Muscle of arm (tissue), 12 donors: ENCODE results near the gene TAF15. TPM values are rescaled to one million over a fixed set of nuclear protein-coding genes. Genes with fewer than 3 reads are reported as not detected.
A peak's percentile ranks its signal among the peaks of the same experiment; 100 is the strongest.

Experiments
- DNase-seq: peaks from one replicate; pipeline ENCODE4 v3.0.0-alpha.2; 2013
- polyA plus RNA-seq, 12 donors: library from polyadenylated mRNA; unstranded; fragments of 120-200 nt; gene quantifications; one replicate each; pipeline ENCODE4 v1.2.1, GENCODE V29; 2013; ENCODE audit not compliant: insufficient read length in 12 of 12

The TAF15 gene
- polyA plus RNA-seq, 12 donors, result 96.4 to 211 (median 120) TPM; not detected in 1

DNA sequence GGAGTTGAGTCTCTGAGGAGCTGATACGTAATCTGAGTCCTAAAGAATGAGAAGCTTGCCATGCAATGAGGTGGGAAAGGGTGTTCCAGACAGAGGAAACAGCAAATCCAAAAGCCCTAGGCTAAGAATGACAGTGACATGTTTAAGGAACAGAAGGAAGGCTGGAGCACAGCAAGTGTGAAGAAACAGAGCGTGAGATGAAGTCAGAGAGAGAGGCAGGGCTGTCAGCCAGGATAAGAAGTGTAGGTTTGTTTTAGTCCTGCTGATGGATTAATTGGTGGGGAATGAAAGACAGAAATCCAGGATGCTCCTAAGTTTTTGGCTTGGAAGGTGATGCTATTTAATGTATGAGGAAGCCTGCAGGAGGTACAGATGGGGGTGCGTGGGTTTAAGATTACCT is 28.3 kb upstream of the TAF15 start:
- no peak for DNase-seq

DNA sequence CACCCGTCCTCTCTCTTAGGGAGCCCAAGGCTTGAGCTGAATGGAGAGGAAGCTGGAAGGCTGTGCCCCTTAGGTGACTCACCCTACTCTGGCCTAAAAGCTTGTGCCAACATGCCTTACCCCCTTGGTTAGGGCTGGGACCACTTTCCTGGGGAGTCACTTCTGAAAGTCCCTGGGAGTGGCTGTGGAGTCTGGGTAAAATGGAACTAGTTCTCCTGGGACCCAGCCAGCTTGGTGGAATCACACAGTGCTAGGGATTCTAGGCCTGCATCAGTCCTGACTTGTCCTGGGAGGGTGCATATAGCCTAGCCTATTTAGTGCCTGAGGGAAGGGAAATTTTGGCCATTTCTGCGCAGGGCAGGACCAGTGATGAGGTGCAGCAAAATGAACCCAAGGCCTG is 24.4 kb upstream of the TAF15 start:
- DNase-seq, result no peak

DNA sequence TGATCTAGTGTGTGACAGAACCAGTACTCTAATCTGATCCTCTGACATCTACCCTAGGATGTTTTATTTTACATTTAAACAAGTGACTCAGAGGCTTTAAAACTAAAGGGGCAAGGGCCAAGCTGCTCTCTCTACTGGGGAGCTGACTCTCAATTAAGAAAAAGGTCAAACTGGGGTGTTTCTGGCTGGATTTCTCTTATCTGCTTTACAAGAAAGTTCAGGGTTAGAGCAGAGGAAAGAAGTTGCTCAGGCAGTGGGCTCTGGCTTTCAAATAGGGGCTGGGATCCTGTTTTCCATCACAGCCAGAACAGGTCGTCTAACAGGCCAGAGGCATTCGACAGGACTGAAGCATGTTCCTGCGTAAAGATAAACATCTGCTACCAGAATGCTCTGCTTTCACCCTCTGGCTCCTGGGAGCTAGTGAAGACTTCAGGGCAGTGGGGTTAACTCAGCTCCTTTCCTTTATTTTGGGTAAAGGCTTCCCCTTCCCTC is 22.3 kb upstream of the TAF15 start:
- no peak for DNase-seq

DNA sequence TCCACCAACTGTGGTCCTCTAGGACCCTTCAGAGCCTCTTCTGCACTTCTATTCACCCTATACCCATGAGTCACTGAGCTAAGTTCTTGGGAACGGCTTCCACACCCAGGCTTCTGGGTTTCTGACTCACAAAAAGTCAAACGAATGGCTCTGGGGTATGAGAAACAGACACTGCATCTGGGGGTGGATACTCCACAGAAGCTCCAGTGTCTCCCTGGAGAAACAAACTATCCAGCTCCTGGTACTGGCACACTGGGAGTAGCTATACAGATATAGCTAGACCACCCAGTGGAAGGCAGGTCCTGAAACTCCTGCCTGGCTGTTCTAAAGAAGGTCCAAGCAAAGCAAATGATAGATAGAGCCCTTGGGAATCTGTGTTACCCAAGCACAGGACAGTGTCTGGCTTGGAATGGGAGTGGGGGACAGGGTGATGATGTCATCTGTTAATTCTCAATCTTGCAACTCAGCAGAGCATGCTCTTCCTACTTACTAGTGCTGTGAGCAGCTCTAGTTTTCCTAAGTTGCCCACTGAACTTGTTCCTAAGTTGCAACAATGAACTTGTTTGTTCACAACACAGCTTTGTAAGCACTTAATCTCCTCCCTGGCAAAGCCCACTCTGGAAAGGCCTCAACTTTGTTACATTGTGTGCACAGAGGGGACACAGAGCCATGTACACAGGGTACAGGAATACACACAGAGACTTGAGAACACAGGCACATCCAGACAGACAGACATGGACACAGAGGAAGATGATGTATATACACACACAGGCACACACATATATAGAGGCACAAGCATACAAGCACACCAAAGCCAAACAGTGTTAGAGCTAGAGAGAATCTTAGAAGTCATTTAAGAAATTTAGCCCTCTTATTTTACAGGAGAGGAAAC is 20.6 kb upstream of the TAF15 start:
- DNase-seq, result no peak

DNA sequence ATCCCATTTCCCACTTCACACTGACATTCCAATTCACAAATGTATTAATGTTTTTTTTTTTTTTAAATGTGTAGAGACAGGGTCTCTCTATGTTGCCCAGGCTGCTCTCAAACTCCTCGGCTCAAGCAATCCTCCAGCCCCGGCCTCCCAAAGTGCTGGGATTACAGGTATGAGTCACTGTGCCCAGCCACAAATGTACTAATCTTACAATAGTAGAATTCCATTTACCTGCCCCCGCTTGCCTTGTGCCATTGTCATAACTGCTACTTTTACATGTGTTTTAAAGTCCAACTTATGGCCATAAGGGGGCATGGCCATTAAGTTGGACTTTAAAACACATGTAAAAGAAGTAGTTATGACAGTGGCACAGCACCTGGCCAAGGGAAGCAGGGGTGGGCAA is 18.4 kb upstream of the TAF15 start:
- DNase-seq, result no peak

DNA sequence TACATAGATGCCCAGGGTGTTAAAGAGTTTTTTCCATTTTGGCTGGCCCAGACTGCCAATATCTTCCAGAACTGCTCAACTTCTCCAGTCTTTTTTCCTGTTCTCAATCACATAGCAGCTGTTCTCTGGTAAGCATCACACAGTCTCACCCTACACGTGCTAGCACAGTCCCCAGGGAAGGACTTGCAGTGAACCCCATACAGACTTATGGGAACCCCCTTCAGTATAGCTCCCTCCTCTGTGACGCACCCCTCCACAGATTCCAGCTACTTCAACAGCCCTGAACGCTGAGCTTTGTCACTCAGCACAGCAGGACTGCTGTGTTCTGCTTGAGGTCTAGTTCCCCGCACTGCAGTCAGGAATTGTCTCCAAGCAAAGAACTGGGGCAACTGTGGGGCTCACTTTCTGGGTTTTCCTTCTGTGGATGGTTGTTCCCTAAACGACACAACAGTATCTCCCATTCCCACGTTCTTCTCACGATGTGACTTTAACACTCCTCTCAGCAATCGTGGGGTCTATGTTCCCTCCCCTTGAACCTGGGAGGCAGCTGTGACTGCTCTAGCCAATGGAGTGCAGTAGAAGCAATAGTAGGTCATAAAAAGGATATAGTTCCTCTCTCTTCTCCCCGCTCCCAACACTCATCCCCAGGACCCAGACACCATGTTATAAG is 17.5 kb upstream of the TAF15 start:
- DNase-seq, result no peak

DNA sequence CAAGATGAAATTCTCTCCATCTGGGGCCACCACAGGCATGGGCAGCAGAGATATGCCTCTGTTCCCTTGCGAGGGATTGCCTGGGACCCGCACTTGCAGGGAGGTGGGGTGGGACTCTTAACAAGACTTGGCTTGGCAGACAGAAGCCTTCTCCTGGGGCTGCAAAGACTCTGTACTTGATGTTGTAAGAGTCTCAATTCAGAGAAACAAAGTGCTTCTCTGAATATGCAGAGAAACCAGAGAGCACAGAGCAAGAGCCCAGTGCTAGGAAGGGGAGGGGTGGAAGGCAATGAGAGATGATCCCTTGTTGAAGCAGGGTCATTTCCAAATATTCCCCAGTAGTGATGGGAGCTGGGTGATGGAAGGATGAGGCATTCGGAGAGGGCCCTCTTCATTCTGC is 16.0 kb upstream of the TAF15 start:
- no peak for DNase-seq

DNA sequence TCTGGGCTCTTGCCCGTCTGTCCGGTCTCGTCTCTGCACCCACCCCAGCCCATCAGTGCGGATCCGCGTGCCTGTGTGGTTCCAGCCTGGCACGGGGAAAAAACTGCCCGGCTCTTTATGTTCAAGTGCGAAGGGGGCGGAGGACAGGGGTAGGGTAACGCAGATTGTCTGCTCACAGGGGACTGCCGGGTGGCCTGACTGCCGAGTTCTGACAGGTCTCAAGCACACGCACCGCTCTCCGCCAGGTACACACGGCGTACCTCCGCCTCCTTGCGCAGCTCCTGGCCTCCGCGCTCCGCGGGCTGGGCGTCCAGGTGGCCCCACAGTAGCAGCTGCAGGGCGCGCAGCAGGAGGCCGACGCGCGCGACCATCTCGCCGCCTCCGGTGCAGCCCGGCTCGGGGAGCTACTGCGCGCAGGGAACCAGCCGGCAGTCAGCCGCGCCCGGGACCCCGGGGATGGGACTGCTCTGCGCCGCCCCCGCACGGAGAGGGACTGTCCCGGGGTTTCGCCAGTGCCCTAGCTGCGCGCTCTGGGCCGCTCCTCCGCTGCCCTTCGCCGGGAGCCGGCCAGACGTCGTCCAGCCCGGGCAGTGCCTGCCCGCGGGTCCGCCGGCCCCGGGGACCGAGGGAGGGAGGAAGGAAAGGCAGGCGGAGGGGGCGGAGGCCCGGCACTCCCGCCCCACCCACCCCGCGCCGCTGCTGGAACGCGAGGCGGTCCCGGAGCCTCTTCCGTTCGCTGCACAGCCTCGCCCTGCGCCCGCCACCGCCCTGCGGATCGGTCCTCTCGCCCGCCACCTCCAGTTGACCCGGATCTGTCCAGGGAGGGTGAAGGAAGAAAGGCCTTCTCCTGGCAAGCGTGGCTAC is 14.0 kb upstream of the TAF15 start, which contains the start of gene MMP28:
Gene MMP28, minus strand, starts transcription at position 635 of the 864 bp plus-strand sequence. Its CDS starts 264 bp downstream, at position 371.
- no peak for DNase-seq

DNA sequence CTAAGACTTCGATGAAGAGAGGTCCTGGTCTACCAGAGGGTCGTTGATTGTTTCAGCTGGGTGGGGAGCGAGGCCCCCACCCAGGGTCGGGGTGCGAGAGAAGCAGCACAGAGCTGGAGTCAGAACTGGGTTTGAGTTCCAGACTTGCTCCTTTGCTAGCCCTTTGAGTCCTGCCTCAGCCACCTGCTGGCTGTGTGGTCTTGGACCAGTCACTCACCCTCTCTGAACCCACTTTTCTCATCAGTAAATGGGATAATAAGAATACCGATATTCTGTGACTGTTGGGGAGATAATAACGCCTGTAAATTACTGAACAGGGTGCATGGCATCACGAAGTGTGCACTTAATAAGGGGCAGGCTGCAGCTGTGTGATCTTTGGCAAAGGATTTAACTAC is 13.4 kb upstream of the TAF15 start:
- DNase-seq, result no peak

DNA sequence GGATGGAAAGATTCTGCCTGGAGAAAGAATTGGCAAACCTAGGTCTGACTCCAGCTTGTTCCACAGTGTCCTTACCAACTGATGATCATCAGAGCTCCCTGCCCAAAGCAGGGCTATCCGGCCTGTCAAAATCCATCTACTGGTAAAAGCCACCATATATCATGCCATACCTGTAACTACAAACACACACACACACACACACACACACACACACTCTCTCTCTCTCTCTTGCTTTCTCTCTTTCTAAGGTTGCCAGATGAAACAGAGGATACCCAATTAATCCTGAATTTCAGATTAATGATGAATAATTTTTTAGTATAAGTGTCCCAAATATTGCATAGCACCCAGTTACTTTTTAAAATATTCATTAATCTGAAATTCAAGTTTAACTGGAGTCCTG is 12.3 kb upstream of the TAF15 start:
- DNase-seq, result no peak

DNA sequence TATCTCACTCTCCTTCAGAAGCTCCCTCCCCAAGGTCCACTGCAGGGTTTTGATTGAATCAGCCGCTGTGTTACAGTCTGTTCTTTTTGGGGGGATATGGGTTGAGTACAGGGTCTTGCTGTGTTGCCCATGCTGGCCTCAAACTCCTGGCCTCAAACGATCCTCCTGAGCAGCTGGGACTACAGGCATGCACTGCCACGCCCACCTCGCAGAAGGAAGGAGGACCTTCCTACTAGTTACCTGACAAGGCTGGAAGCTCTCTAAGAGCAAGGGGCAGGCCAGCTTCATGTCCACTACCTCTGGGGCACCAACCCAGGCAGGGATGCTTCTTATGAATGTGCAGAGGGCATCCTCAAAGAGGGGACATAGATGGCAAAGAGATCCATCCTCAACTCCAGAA is 11.9 kb upstream of the TAF15 start:
- DNase-seq, result no peak

DNA sequence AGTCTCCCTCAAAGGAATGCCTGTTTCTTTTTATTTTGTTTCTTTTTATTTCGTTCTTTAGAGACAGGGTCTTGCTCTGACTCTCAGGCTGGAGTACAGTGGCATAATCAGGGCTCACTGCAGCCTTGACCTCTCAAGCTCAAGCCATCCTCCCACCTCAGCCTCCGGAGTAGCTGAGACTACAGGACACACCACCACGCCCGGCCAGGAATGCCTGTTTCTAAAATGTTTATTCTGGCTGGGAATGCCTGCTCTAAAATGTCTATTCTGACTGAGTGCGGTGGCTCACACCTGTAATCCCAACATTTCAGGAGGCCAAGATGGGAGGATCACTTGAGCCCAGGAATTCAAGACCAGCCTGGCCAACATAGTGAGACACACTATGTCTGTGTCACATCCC is 11.4 kb upstream of the TAF15 start:
- DNase-seq, result no peak

DNA sequence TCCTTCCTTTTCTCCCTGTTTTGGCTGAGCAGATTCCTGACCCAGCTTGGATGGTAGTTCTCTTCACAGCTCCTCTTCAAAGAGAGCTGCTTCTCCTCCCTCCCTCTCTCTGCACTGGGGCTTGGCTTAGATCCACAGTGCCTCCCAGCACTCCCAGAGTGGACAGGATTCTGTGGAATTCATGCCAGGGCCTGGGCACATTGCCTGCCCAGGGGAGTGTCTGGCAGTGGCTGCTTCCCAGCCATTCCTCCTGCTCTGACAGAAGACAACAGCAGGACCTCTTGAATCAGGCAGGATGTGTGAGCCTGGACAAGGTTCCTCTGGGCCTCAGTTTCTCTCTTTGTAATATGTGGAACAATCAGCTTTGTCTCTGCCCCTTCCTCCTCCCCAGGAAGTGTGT is 9.3 kb upstream of the TAF15 start:
- DNase-seq, result peak; percentile 56

DNA sequence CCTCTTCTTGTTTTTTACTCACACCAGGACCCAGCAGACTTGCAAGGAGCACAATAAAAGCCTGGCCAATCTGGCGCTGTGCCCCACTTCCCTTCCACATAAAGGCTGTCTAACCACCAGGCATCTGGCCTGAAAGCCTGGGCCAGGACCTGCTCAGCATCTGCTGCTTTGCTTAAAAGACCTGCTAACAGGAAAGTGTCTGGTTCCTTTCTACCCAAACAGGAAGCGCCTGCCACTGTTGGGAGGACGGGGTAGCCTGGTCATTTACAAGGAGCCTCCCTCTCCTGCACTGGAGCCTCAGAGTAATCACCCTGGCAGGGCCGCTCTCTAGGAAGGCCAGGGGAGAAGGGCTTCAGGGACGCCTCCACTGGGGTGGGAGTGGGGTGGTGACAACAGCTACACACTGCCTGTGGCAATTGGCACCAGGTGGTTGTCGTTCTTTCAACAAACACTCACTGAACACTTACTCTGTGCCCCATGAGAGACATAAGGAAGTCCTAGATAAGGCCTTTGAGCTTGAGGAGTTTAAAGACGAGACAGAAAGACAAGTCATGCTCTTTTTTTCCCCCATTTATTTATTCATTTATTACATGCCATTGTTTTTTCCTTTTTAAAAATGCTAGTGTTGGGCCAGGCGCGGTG is 7.6 kb upstream of the TAF15 start:
- peak; percentile 53 for DNase-seq

DNA sequence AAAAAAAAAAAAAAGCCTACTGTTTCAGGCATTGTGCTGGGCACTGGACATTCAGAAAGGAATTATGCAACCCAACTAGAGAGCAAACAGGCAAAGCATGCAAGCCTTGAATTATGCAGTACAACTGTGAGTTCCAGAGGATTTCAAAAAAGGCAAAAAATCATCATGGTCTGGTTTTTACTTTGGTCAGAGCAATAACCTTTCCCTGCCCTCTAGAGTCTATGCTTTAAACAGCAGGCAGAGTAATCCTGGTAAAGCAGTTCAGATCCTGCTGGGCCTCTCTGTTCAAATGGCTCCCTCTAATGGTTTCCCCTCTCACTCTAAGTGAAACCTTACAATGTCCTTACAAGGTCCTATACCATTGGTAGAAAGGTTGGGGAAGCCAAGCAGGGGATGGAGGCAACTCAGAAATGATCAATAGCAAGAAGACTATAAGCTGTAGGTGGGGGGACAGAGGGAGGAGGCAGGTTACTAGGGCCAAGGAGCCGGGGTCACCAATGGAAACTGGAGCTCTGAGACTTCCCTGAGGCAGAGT is 4.6 kb upstream of the TAF15 start:
- peak; percentile 74 for DNase-seq

DNA sequence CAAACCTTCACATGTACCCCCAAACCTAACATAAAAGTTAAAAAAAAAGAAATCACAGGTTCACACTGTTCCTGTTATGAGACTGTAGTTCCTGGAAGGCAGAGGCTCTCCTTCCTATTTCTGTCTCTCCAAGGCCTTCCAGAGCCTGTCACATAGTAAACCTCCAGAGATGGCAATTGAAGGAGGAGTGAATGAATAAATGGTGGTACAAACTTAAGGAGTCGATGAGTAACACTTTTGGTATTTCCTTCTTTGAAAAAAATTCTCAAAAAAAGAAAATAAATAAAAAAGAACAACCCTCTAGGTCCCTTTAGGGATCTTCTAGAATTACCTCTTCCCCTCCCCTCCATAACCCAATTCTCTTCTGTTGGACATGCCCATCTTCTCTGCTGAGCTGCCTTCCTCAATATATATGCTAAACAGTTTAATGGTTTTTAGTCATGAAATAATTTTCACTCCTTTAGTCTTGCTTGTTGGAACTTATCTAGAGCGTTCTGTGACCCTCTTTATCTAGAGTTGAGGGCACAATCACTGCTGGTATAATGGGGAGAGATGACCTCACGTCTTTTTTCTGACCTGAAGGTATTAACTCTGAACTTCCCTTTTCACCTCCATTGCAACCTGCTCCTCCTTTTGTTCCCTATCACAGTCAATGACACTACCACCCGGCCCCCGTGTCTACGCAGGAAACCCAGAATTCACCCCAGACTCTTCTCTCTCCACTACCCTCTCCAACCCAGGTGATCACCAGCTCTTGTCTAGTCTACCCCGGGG is 1.7 kb upstream of the TAF15 start:
- DNase-seq, result no peak

DNA sequence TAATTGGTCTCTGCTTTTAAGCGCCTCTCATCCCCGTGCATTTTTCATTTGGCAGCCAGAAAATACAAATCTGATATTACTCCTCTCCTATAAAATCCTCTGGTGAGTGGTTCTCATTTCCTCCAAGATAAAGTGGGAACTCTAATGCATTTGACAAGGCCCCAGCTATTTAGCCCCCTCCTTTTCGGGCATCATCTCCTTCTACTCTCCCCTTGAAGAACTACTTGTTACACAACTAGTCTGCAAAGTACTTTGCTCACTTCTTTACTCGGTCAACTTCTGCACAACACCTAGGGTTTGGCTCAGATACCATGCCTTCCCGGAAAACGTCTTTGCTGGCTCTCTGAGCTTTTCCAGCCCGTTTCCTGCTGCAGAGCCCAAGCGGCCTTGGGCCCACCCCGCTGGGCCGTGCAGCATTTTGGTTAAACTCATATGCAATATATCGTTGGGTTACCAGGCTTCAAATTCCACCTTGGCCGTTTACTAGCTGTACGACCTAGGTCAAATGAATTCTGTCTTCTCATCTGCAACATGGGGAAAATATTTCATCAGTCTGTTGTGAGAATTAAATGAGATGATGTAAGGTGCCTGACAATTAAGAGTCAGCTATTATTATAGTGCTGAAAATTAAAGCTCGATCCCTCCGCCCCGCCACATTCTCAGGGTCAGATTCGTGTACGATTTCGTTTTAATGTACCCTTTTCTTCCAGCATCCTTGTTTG is 883 bp upstream of the TAF15 start:
- no peak for DNase-seq

DNA sequence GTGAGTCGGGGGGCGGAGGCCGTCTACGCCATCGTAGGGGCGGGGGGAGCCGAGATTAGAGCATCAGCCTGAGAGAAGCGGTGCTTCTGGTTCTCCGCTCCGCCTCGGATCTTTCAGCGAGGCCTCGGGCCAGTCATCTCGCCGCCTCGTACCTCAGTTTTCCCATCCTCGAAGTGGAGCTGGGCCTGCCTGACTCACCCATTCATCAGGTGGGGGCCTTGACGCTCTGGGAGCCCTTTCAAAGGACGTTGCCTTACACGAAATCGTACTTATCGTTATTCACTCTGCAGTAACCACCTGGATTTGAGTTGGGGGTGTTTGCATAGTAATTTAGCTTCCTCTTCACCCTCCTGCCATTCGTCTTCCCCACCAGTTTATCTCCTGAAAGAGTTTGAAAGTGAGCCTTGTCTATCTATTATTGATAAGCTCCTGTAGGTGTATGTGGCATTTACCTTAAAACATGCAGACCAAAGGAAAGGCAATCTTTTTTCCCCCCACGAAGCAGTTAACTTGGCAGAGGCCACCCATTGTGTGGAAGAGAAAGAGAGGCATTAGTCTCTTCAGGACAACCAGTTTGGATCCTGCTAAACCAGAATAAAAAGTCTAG is 674 bp downstream of the TAF15 start:
- no peak for DNase-seq

DNA sequence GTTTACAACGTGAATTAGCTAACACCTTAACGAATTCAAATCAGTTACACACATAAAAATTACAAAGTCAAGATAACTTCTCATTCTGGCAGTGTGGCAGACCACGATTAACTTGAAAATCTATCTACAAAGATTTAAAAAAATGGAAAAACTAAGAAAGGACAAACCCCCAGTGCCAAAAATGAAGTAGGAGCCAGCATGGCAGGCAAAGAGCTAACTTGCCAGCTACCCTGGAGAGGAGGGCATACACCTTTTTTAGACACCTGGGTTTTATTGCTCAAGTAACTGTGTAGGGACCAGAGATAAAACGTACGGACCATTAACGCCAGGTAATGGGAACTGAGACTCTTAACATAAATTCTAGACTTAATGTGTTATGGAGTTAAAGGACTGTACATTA is 2.5 kb downstream of the TAF15 start:
- no peak for DNase-seq
